D721Med (cell line): ENCODE measurements around the gene SURF6.
"Not testable (repeated sequence)": the region's sequence is repeated elsewhere in the genome, so short reads cannot be mapped to it uniquely, and the experiment has no call there.

ENCODE experiments used
- DNase-seq: peaks from one replicate; pipeline ENCODE4 v3.0.0; 2011; ENCODE audit warnings: low spot score; ENCODE audit not compliant: insufficient read length
- FAIRE-seq: peaks from 2 replicates; lab custom pipeline; 2011; peaks lifted over from hg19 to GRCh38; lab: Jason Lieb, UNC
- CTCF ChIP-seq: IDR thresholded peaks from 2 replicates; pipeline ENCODE4 v1.5.1; 2012; ENCODE audit warnings: mild to moderate bottlenecking, control low read depth; ENCODE audit not compliant: insufficient read depth; ENCODE audit errors: missing control alignments

Gene SURF6

GRCh38 chr9:133323991-133324703, 11.8 kb downstream of the SURF6 start:
- TF ChIP-seq CTCF, result no peak
- no peak for FAIRE-seq

GRCh38 chr9:133323211-133323610, 12.8 kb downstream of the SURF6 start:
- DNase-seq (no peak), FAIRE-seq (no peak)
- TF ChIP-seq CTCF, result no peak

More at GRCh38 chr9:133323991-133324703, 11.8 kb downstream of the SURF6 start:
- DNase-seq, result no peak

GRCh38 chr9:133322701-133323100, 13.3 kb downstream of the SURF6 start:
- no peak for TF ChIP-seq CTCF
- no peak for FAIRE-seq
- no peak for DNase-seq

GRCh38 chr9:133321411-133321935, 14.5 kb downstream of the SURF6 start:
- no peak for FAIRE-seq
- no peak for TF ChIP-seq CTCF
- DNase-seq, result no peak

GRCh38 chr9:133320421-133320881, 15.5 kb downstream of the SURF6 start:
- FAIRE-seq (no peak), DNase-seq (no peak)
- TF ChIP-seq CTCF, result no peak

- FAIRE-seq, DNase-seq: not testable (repeated sequence)
Observed at GRCh38 chr9:133317551-133317950, 18.4 kb downstream of the SURF6 start.

GRCh38 chr9:133315997-133316396, 20.0 kb downstream of the SURF6 start:
- no peak for DNase-seq
- FAIRE-seq, result no peak
- TF ChIP-seq CTCF, result no peak

GRCh38 chr9:133309608-133310007, 26.4 kb downstream of the SURF6 start:
- TF ChIP-seq CTCF, result no peak
- FAIRE-seq, result no peak
- no peak for DNase-seq
